Head of caudate nucleus (tissue), 42 donors: ENCODE measurements around the gene RALY.

Experiments used
- DNase-seq, 42 donors: peaks; one replicate each; pipeline versions ENCODE4 v3.0.0 to v3.0.0-alpha.2; 2020 to 2021; ENCODE audit warnings: mixed read lengths in 7 of 42
- intact Hi-C: fragments of 100-400 bp; cut with DNase I; formaldehyde crosslinking; loops from one replicate; pipeline ENCODE4 v1.15.0; 2022

RALY gene

DNA sequence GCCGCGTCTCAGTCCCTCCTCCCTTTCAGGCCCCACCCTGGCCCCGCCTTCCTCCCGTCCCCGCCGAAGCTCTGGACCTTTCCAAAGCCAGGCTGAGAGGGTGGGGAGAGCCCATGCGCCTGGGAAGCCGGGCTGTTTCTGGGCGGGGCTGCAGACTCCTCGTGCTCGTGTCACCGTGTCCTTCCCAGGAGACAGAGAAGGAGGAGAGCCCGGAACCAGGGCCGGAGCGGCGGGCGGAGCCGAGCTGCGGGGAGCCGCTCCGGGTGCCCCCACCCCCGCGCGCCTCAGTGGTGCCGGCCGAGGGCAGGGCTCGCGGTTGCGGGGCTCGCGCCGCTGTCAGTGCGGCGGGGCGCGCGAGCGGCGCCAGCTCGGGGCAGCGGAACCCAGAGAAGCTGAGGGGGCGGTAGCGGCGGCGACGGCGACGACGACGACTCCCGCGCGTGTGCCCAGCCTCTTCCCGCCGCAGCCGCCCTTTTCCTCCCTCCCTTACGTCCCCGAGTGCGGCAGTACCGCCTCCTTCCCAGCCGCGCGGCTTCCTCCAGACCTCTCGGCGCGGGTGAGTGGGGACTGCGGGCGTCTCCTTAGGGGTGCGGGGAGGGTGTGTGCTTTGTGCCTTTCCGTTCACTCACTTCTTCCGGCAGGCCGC is at the start of gene RALY:
Gene RALY, plus strand, starts transcription at position 336 of the 646 bp plus-strand sequence. CDS start 78,164 bp downstream, outside the sequence.
- intact Hi-C loops = loop anchor here (5.0 to 10.0 kb wide), 3 partner anchors 71 to 259 kb away; partner anchors contain the start of genes CHMP4B and ZNF341
- peak in 29 of 42 donors; percentile 92 to 100 (median 98) for DNase-seq

- intact Hi-C loops = no loop called here
- no peak for DNase-seq
Observed at GRCh38 chr20:33944914-33945313, 48.8 kb upstream of the RALY start.

DNA sequence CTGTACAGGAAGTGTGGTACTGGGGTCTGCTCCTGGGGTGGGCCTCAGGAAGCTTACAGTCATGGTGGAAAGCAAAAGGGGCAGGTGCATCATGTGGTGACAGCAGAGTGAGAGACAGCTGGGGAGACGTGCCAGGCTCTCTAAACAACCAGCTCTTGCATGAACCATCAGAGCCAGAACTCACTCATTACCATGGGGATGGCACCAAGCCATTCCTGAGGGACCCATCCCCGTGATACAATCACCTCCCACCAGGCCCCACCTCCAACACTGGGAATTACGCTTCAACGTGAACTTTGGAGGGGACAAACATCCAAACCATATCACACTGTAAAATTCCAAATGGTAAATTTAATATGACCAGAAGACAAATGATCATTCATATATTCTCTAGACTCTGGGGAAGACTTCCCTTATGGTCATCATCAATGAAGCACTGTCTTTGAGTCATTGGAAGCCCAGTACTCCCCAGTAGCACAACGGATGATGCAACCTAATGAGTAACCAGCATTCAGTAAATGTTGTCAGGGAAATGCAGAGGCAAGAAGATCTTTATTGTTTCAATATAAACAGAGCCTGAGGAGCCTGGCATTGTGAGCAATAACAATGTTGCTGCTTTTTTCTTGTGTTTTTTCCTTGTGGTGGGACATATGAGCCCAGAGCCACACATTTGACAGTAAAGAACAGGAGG is 48.2 kb upstream of the RALY start:
- intact Hi-C loops = no loop called here
- DNase-seq = peak; percentile 14 to 91 (median 70)

- DNase-seq = peak in 1 of 42 donors; percentile 12
- intact Hi-C loops = no loop called here
Observed at GRCh38 chr20:33947709-33948295, 45.9 kb upstream of the RALY start.

- DNase-seq = no peak
- intact Hi-C loops = no loop called here
Observed at GRCh38 chr20:33948480-33948879, 45.2 kb upstream of the RALY start.

GRCh38 chr20:33951171-33951570 is 42.5 kb upstream of the RALY start:
- no peak for DNase-seq
- intact Hi-C loops = no loop called here

GRCh38 chr20:33954504-33954903 is 39.2 kb upstream of the RALY start:
- no peak for DNase-seq
- intact Hi-C loops = no loop called here

GRCh38 chr20:33963751-33964150 is 30.0 kb upstream of the RALY start:
- intact Hi-C loops = no loop called here
- DNase-seq = no peak

DNA sequence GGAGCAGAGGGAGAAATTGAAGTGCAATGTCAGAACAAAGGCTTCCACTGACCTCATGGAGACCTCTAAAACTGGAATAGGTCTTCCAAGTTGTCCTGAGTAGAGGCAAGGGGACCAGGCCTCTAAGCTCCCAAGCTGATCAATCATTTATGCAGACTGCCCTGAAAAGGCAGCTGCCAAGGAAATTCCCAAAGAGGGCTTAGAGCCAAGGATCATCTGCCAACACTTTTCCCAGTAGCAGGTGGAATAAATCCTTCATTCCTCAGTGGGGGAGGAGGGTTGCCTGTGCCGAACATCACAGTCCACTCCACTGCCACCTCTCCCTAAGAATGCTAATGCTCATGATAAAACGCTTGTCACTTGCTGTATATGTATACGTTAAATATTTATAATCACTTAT is 29.3 kb upstream of the RALY start:
- DNase-seq = no peak
- intact Hi-C loops = no loop called here

DNA sequence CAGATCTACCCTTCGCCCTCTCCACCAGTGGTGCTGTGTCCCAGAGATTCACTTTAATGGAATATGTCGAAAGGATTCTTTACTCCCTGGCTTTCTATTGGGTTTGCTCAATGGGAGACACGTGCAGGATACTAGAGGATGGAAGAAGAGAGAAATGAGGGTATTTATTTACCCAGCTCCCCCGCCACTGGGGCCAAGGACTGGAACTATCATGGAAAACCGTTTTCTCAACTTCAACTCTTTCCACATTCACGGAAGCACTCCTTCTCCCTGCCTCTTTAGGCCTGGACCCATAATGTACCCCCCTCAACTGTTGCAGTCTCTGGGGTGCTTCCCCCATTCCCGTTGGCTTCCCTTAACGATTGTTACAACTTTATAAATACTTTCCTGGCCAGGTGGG is 26.6 kb upstream of the RALY start:
- intact Hi-C loops = no loop called here
- no peak for DNase-seq

DNA sequence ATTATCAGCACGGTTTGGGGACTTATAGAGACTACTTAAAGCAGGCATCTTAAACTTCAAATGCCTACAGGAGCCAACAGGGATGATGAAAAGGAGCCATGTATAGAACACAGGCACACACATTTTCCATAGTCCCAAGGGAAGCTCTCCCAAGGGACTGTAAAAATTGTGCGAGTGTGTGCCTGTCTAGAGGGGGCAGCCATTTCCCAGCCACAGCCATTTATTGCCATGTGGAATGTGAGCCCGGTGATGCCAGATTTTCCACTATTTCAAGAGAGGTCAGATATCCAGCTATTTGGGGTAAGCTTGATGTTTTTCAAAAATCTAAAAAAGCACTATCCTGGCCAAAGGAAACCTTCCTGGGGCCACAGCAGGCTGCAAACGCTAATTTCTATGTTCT is 24.1 kb upstream of the RALY start:
- intact Hi-C loops = no loop called here

DNA sequence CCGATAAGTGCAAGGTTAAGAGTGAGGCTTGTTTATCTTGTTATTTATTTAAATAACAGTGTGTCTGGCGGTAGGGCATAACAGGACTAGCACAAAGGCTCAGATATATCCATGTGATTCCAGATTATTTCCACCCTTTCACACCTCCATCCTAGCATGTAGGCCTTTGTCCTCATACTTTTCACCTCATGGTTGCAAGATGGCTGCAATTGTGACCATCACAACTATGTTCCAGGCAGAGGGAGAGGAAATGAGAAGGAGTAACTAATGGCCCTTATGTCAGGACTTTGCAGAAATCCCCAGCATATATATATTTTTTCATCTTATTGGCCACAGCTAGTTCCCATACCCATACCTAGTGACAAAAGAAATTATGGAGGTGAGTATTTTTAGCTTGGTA is 23.5 kb upstream of the RALY start:
- intact Hi-C loops = no loop called here

More for the DNA sequence above, 24.1 kb upstream of the RALY start:
- no peak for DNase-seq

GRCh38 chr20:33971147-33971975 is 22.4 kb upstream of the RALY start:
- intact Hi-C loops = no loop called here
- no peak for DNase-seq

More for the DNA sequence above, 23.5 kb upstream of the RALY start:
- no peak for DNase-seq

DNA sequence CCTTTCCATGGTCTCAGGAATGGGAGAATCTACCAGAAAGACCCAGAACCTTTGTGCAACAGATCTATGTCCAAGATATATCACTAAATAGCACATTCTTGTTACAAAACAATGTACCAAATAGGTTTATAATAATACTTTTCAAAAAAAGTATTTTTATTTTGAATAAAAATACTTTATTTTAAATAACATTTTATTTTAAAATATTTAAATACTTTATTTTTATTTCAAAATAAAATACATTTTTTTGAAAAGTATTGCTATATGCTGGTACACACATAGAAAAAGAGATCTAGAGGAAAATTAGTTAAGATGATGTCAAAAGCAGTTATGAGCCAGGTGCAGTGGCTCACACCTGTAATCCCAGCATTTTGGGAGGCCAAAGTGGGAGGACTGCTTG is 16.8 kb upstream of the RALY start:
- intact Hi-C loops = no loop called here
- DNase-seq = no peak

GRCh38 chr20:33977535-33977934 is 16.2 kb upstream of the RALY start:
- intact Hi-C loops = no loop called here

GRCh38 chr20:33979094-33979493 is 14.6 kb upstream of the RALY start:
- no peak for DNase-seq
- intact Hi-C loops = no loop called here

More at GRCh38 chr20:33977535-33977934, 16.2 kb upstream of the RALY start:
- no peak for DNase-seq

DNA sequence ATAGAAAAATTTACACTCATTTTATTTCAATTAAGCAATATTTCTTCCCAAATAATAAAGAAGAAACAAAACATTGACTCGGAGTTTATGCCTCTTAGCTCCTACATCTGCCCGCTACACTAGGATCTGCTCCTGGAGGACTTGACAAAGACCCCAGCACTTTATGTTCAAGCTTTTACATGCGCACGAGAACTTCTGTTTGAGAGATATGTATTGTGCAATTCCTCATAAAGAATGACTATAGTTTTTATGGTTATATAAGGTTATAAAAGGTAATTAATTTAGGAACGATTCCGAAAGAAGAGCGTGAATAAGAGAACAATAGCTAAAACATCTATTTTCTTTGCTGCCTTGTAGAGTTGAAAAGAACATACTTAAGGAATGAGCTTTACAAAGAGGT is 12.4 kb upstream of the RALY start:
- no peak for DNase-seq
- intact Hi-C loops = no loop called here

- DNase-seq = no peak
- intact Hi-C loops = no loop called here
Observed at GRCh38 chr20:33981964-33982363, 11.7 kb upstream of the RALY start.

- DNase-seq = no peak
- intact Hi-C loops = no loop called here
Observed at GRCh38 chr20:33983371-33983770, 10.3 kb upstream of the RALY start.
